H9 (cell line): ENCODE measurements around the gene ZNF746. TPM values are rescaled to one million over a fixed set of nuclear protein-coding genes. Genes with fewer than 3 reads are reported as not detected.

Experiments
- DNase-seq: peaks from one replicate; pipeline ENCODE4 v3.0.0-alpha.2; 2017
- H2AFZ ChIP-seq: one replicate; pipeline ENCODE4 v1.6.1; 2013; ENCODE audit warnings: mild to moderate bottlenecking, low read length, control low read depth, moderate library complexity
- H2AK5ac ChIP-seq: 2 replicates; pipeline ENCODE4 v1.6.1; 2013; ENCODE audit warnings: low read length, control low read depth, mixed read lengths; ENCODE audit not compliant: insufficient read length
- H2BK120ac ChIP-seq: one replicate; pipeline ENCODE4 v1.6.1; 2013; ENCODE audit warnings: low read depth, mild to moderate bottlenecking, low read length, control low read depth, inconsistent platforms; ENCODE audit not compliant: poor library complexity, severe bottlenecking
- H2BK12ac ChIP-seq: 2 replicates; pipeline ENCODE4 v1.6.1; 2013; ENCODE audit warnings: low read length, control low read depth, mixed read lengths, low read depth; ENCODE audit not compliant: insufficient read length
- H2BK15ac ChIP-seq: 2 replicates; pipeline ENCODE4 v1.6.1; 2013; ENCODE audit warnings: low read depth, low read length, control low read depth
- H2BK20ac ChIP-seq: one replicate; pipeline ENCODE4 v1.6.1; 2013; ENCODE audit warnings: low read depth, mild to moderate bottlenecking, low read length, control low read depth, inconsistent platforms; ENCODE audit not compliant: poor library complexity, severe bottlenecking
- H2BK5ac ChIP-seq: 2 replicates; pipeline ENCODE4 v1.6.1; 2013; ENCODE audit warnings: low read length, control low read depth, mixed read lengths; ENCODE audit not compliant: insufficient read length
- H3K14ac ChIP-seq: 2 replicates; pipeline ENCODE4 v1.6.1; 2013; ENCODE audit warnings: low read length, control low read depth; ENCODE audit not compliant: insufficient read depth
- H3K18ac ChIP-seq: 2 replicates; pipeline ENCODE4 v1.6.1; 2013; ENCODE audit warnings: low read depth, mild to moderate bottlenecking, mixed read lengths, low read length, control low read depth; ENCODE audit not compliant: insufficient read length
- H3K23ac ChIP-seq: 2 replicates; pipeline ENCODE4 v1.6.1; 2013; ENCODE audit warnings: low read length, control low read depth, mixed read lengths, low read depth; ENCODE audit not compliant: insufficient read length
- H3K23me2 ChIP-seq: 2 replicates; pipeline ENCODE4 v1.6.1; 2013; ENCODE audit warnings: low read depth, mild to moderate bottlenecking, mixed read lengths, low read length, control low read depth; ENCODE audit not compliant: insufficient read length, poor library complexity, severe bottlenecking
- H3K27ac ChIP-seq: 2 replicates; pipeline ENCODE4 v1.5.1; 2013; ENCODE audit warnings: low read length, control low read depth, mixed read lengths, low read depth; ENCODE audit not compliant: insufficient read length
- H3K27me3 ChIP-seq: 2 replicates; pipeline ENCODE4 v1.6.1; 2013; ENCODE audit warnings: low read length, control low read depth, inconsistent platforms; ENCODE audit not compliant: insufficient read depth
- H3K4ac ChIP-seq: 2 replicates; pipeline ENCODE4 v1.6.1; 2013; ENCODE audit warnings: low read depth, mild to moderate bottlenecking, control low read depth, inconsistent platforms, low read length, moderate library complexity
- H3K4me1 ChIP-seq: 2 replicates; pipeline ENCODE4 v1.6.1; 2013; ENCODE audit warnings: low read length, control low read depth, inconsistent platforms; ENCODE audit not compliant: insufficient read depth
- H3K4me2 ChIP-seq: 2 replicates; pipeline ENCODE4 v1.6.1; 2013; ENCODE audit warnings: low read length, control low read depth, mixed read lengths; ENCODE audit not compliant: insufficient read length, insufficient read depth
- H3K56ac ChIP-seq: 2 replicates; pipeline ENCODE4 v1.6.1; 2013; ENCODE audit warnings: low read depth, mild to moderate bottlenecking, mixed read lengths, low read length, control low read depth; ENCODE audit not compliant: insufficient read length
- H3K79me1 ChIP-seq: 2 replicates; pipeline ENCODE4 v1.6.1; 2013; ENCODE audit warnings: low read depth, mild to moderate bottlenecking, moderate library complexity, low read length, control low read depth, inconsistent platforms; ENCODE audit not compliant: insufficient read depth, poor library complexity, severe bottlenecking
- H3K79me2 ChIP-seq: 2 replicates; pipeline ENCODE4 v1.6.1; 2013; ENCODE audit warnings: low read length, control low read depth, inconsistent platforms; ENCODE audit not compliant: insufficient read depth
- H3K9ac ChIP-seq: 2 replicates; pipeline ENCODE4 v1.6.1; 2013; ENCODE audit warnings: low read length, control low read depth, mixed read lengths; ENCODE audit not compliant: insufficient read length; ENCODE audit errors: extremely low read depth
- H3K9me3 ChIP-seq: one replicate; pipeline ENCODE4 v1.6.1; 2013; ENCODE audit warnings: low read depth, low read length, inconsistent platforms; ENCODE audit not compliant: control insufficient read depth
- H3T11ph ChIP-seq: one replicate; pipeline ENCODE4 v1.6.1; 2013; ENCODE audit warnings: mild to moderate bottlenecking, low read length, control low read depth, inconsistent platforms
- H4K20me1 ChIP-seq: one replicate; pipeline ENCODE4 v1.6.1; 2013; ENCODE audit not compliant: control insufficient read depth, insufficient read length, insufficient read depth
- H4K5ac ChIP-seq: 2 replicates; pipeline ENCODE4 v1.6.1; 2013; ENCODE audit warnings: low read depth, mild to moderate bottlenecking, mixed read lengths, low read length, control low read depth; ENCODE audit not compliant: insufficient read length
- H4K8ac ChIP-seq: replicated peaks from 2 replicates; pipeline ENCODE4 v1.6.1; 2013; ENCODE audit warnings: low read length, control low read depth, mixed read lengths, low read depth; ENCODE audit not compliant: insufficient read length
- H4K91ac ChIP-seq: 2 replicates; pipeline ENCODE4 v1.6.1; 2013; ENCODE audit warnings: low read depth, mild to moderate bottlenecking, moderate library complexity, mixed read lengths, low read length, control low read depth; ENCODE audit not compliant: insufficient read length
- H3K27ac Mint-ChIP-seq, 3 experiments: 2 replicates in 2 of 3; 3 replicates in 1 of 3; pipeline ENCODE4 v1.8.0; 2020 to 2021; ENCODE audit warnings: mixed read lengths in 3 of 3, mild to moderate bottlenecking in 1 of 3, moderate library complexity in 1 of 3
- H3K27me3 Mint-ChIP-seq: 2 replicates; pipeline ENCODE4 v1.8.0; 2021; ENCODE audit warnings: low read depth, mild to moderate bottlenecking, moderate library complexity, mixed read lengths
- H3K36me3 Mint-ChIP-seq, 3 experiments: 2 replicates in 2 of 3; 3 replicates in 1 of 3; pipeline ENCODE4 v1.8.0; 2020 to 2021; ENCODE audit warnings: low read depth in 3 of 3, mixed read lengths in 3 of 3; ENCODE audit not compliant: insufficient read depth in 1 of 3
- H3K4me1 Mint-ChIP-seq, 2 experiments: 2 replicates each; pipeline ENCODE4 v1.8.0; 2020; ENCODE audit warnings: mixed read lengths in 2 of 2
- H3K4me3 Mint-ChIP-seq, 2 experiments: 2 replicates in 1 of 2; 3 replicates in 1 of 2; pipeline ENCODE4 v1.8.0; 2020 to 2021; ENCODE audit warnings: mild to moderate bottlenecking in 2 of 2, mixed read lengths in 2 of 2, moderate library complexity in 1 of 2
- H3K9me3 Mint-ChIP-seq, 2 experiments: 2 replicates in 1 of 2; 3 replicates in 1 of 2; pipeline ENCODE4 v1.8.0; 2020; ENCODE audit warnings: mild to moderate bottlenecking in 2 of 2, mixed read lengths in 2 of 2, moderate library complexity in 1 of 2
- CTCF ChIP-seq: fragments of 200-600 bp; sonication (generic); conservative IDR thresholded peaks from 3 replicates; pipeline ENCODE4 v1.8.0; 2021; ENCODE audit warnings: antibody characterized with exemption, mild to moderate bottlenecking
- WGBS: extraction: QIAGEN DNeasy Blood & Tissue Kit; methylation state at CpG from one replicate; pipeline ENCODE4 v1.1.7; 2013; ENCODE audit warnings: missing lambda C conversion rate, low lambda C conversion rate, mixed read lengths; ENCODE audit not compliant: insufficient read length; ENCODE audit errors: extremely low coverage; 5-methylcytosine and 5-hydroxymethylcytosine counted together
- total RNA-seq: library from RNA; stranded (reverse); gene quantifications from 2 replicates; pipeline ENCODE4 v1.2.1, GENCODE V29; 2021

Gene ZNF746
- total RNA-seq, 1 experiment from 2014 or later: 26.7 TPM

DNA sequence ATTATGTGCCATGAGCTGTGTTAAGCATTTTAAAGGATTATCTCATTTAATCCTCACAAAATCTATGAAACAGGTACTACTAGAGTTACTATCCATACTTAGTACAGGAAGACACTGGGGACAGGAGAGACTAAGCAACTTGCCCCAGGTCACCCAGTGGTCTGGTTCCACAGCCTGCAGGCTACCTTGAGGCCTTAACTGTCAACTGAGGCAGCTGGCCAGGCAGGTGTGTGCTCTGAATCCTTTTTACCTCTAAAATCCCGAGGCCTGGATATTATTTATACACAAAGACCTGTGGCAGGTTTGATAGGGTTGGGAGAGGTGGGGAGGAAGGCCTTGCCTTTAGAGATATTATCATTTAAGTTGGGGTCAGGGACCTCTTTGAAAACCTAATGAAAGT is 39.8 kb downstream of the ZNF746 start:
- Histone ChIP-seq H3K9me3 (no peaks in the 10 kb centered on the region), H3K27ac (no peak overlapping the region), H3K14ac (no peak overlapping the region), H3K18ac (no peak overlapping the region), H3K27me3 (no peaks in the 10 kb centered on the region; the same call in 1 of the 2 replicates), H4K20me1 (no peaks in the 10 kb centered on the region), H4K91ac (no peak overlapping the region), H2AK5ac (no peak overlapping the region), H2BK20ac (no peak overlapping the region), H3K9ac (no peak overlapping the region), H3K79me2 (no peaks in the 10 kb centered on the region), H3K4ac (no peak overlapping the region), H3T11ph (no peak overlapping the region), H4K8ac (no peak overlapping the region), H4K5ac (no peak overlapping the region), H3K23me2 (peaks cover 8% of the 10 kb centered on the region), H3K79me1 (peaks cover 4% of the 10 kb centered on the region), H2BK5ac (no peak overlapping the region), H3K4me2 (no peak overlapping the region), H3K4me1 (no peaks in the 10 kb centered on the region), H3K23ac (no peak overlapping the region), H2BK120ac (no peak overlapping the region), H2BK15ac (no peak overlapping the region), H3K56ac (no peak overlapping the region), H2AFZ (no peak overlapping the region), H2BK12ac (no peak overlapping the region)
- H3K9me3 Mint-ChIP-seq: no peaks in the 10 kb centered on the region
- H3K4me1 Mint-ChIP-seq: peaks cover 13 to 15% of the 10 kb centered on the region in 2 experiments
- TF ChIP-seq CTCF: no peak
- peaks cover 47% of the 10 kb centered on the region for H3K27me3 Mint-ChIP-seq
- no CpG with 5 or more reads among the region's 1 CpG for WGBS
- no peak overlapping the region for H3K27ac Mint-ChIP-seq
- no peak overlapping the region for H3K4me3 Mint-ChIP-seq
- peaks cover 5 to 35% (median 28%) of the 10 kb centered on the region in 3 experiments; a peak in 6 of 7 replicates for H3K36me3 Mint-ChIP-seq
- no peak for DNase-seq
